Neural progenitor cell (in vitro differentiated cells): ENCODE measurements around the gene MAT1A.

Source experiments
- EZH2 ChIP-seq: fragments of 200-600 bp; sonication (generic); IDR thresholded peaks from 2 replicates; pipeline ENCODE4 v1.6.1; 2017; ENCODE audit warnings: antibody characterized with exemption, mild to moderate bottlenecking, moderate library complexity
- EZH2phosphoT487 ChIP-seq: fragments of 200-600 bp; sonication (generic); IDR thresholded peaks from 2 replicates; pipeline ENCODE4 v1.6.1; 2017; ENCODE audit warnings: antibody characterized with exemption
- TF ChIP-seq, protein P1 (sequence below): fragments of 200-600 bp; sonication (generic); IDR thresholded peaks from 2 replicates; pipeline ENCODE4 v1.5.1; 2017; ENCODE audit warnings: antibody characterized with exemption, mild to moderate bottlenecking

DNA sequence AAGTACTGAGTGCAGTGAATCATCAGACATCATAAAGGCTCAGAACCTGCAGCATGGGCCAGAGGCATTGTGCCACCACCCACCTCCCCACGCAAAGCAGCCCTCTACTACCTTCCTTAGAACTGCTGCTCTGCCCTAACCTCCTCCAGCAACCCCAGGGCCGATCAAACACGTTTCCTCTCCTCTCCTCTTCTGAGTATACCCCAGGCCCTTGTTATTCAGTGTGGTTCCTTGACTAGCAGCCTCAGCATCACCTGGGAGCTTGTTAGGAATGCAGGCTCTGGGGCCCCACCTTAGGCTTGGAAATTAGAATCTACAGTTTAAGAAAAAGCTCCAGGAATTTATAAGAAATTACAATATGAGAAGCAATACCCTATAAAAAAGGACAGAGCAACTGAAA lies 33.9 kb upstream of the MAT1A start:
- TF ChIP-seq, protein P1, sequence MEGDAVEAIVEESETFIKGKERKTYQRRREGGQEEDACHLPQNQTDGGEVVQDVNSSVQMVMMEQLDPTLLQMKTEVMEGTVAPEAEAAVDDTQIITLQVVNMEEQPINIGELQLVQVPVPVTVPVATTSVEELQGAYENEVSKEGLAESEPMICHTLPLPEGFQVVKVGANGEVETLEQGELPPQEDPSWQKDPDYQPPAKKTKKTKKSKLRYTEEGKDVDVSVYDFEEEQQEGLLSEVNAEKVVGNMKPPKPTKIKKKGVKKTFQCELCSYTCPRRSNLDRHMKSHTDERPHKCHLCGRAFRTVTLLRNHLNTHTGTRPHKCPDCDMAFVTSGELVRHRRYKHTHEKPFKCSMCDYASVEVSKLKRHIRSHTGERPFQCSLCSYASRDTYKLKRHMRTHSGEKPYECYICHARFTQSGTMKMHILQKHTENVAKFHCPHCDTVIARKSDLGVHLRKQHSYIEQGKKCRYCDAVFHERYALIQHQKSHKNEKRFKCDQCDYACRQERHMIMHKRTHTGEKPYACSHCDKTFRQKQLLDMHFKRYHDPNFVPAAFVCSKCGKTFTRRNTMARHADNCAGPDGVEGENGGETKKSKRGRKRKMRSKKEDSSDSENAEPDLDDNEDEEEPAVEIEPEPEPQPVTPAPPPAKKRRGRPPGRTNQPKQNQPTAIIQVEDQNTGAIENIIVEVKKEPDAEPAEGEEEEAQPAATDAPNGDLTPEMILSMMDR: no peak
- TF ChIP-seq EZH2phosphoT487 (no peak), EZH2 (no peak)
